Kidney (tissue), 14 donors: ENCODE data around the gene TLR3. TPM values are rescaled to one million over a fixed set of nuclear protein-coding genes. Genes with fewer than 3 reads are reported as not detected.

Experiments
- DNase-seq, 5 donors: peaks; one replicate each; pipeline ENCODE4 v3.0.0-alpha.2; 2013 to 2020
- FAIRE-seq: peaks from 2 replicates; lab custom pipeline; 2012; peaks lifted over from hg19 to GRCh38; lab: Jason Lieb, UNC
- H3K27ac ChIP-seq, 2 donors: one replicate each; pipeline ENCODE4 v1.7.0; 2013; ENCODE audit warnings: low read depth in 2 of 2, low read length in 2 of 2, inconsistent platforms in 1 of 2
- H3K27me3 ChIP-seq: one replicate; pipeline ENCODE4 v1.7.1; 2013; ENCODE audit warnings: low read length, inconsistent platforms; ENCODE audit not compliant: control insufficient read depth, insufficient read depth
- H3K36me3 ChIP-seq, 3 donors: one replicate each; pipeline versions ENCODE4 v1.7.0 to v1.7.1; 2013; ENCODE audit warnings: low read length in 3 of 3, control low read depth in 1 of 3, inconsistent platforms in 1 of 3; ENCODE audit not compliant: insufficient read depth in 3 of 3, control insufficient read depth in 2 of 3
- H3K4me1 ChIP-seq, 3 donors: one replicate each; pipeline versions ENCODE4 v1.7.0 to v1.7.1; 2013; ENCODE audit warnings: low read length in 3 of 3, inconsistent platforms in 1 of 3, low read depth in 1 of 3; ENCODE audit not compliant: control insufficient read depth in 2 of 3, insufficient read depth in 2 of 3
- H3K4me3 ChIP-seq, 3 donors: one replicate each; pipeline versions ENCODE4 v1.7.0 to v1.8.1; 2013; ENCODE audit warnings: low read length in 3 of 3, control low read depth in 1 of 3, inconsistent platforms in 1 of 3
- H3K9ac ChIP-seq, 3 donors: one replicate each; pipeline versions ENCODE4 v1.7.0 to v1.7.1; 2013; ENCODE audit warnings: low read length in 3 of 3, control low read depth in 1 of 3, inconsistent platforms in 1 of 3
- H3K9me3 ChIP-seq, 3 donors: one replicate each; pipeline versions ENCODE4 v1.7.0 to v1.7.1; 2013; ENCODE audit warnings: low read length in 3 of 3, control low read depth in 1 of 3, inconsistent platforms in 1 of 3; ENCODE audit not compliant: control insufficient read depth in 2 of 3, insufficient read depth in 1 of 3
- intact Hi-C: fragments of 100-400 bp; cut with DNase I; formaldehyde crosslinking; loops from one replicate; pipeline ENCODE4 v1.11.1; 2022
- polyA plus RNA-seq: library from polyadenylated mRNA; stranded (reverse); fragments of 350-450 nt; fragmentation: Illumina TruSeq; extraction: RNeasy Lipid Tissue Mini Kit (QIAGEN cat#74804); gene quantifications from one replicate; pipeline ENCODE4 v1.2.3, GENCODE V29; 2014; ENCODE audit warnings: low read depth, low replicate concordance; ENCODE audit not compliant: insufficient read depth
- total RNA-seq: library from RNA; stranded (reverse); fragmentation: NEBNext Ultra II Directional; extraction: Animal tissue kit (Norgen Biotek cat#: 25700); gene quantifications from one replicate; pipeline ENCODE4 v1.2.1, GENCODE V29; 2021
- TF ChIP-seq, protein P1 (sequence below): IDR thresholded peaks from 3 replicates; pipeline ENCODE4 v1.5.1; 2012; ENCODE audit warnings: mild to moderate bottlenecking, moderate library complexity, borderline replicate concordance; ENCODE audit not compliant: insufficient read depth; ENCODE audit errors: extremely low read depth
- donor health status: control.
- donor health status: control.
- donor health status: control.
- donor health status: control.
- donor health status: control.
- donor health status: DM: yes; HTN: yes; CAD: no.
- donor health status: Normal renal cell carcinoma (clear cell type).

The TLR3 gene
- total and polyA plus RNA-seq, 2 donors from 2014 or later: 5.1 to 22.7 TPM

DNA sequence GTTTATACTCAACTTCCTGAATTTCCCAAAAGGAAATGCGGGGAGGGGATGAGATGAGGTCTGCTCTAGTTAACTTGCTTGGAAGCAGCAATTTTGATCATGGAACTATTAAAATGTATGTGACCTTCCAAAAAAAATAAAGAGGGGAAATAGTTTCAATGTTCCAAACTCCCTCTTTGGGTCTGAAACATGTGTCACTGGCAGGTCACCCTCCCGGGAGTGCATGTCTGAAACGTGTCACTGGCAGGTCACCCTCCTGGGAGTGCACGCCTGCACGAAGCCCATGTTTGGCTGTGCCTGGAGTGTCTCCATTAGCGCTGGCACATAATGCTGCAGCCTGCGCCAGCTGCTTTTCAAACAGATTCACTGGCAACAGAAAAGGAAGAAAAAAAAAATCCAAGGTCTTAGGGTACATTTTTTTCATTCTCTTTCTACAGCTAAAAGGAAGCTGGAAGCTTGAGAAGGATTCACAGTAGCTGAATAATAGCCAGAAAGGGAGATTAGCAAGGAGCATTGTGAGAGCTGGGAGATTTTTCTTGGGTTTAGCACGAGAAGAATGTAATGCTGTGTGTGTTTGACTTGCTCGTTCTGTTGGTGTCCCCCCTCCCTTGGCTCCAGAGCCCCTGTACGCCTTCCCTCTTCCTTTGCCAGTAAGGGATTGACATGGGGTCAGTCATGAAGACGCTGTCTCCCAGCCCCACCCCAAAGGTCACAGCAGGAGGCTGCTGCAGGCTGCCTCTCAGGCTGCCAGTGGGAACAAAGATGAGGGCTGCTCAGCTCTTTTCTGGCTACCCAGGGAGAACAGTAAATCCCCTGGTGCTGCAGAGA is 39.2 kb upstream of the TLR3 start:
- peak; percentile 13 for FAIRE-seq
- intact Hi-C loops: no loop called here
- peaks cover 0 to 21% (median 6%) of the 10 kb centered on the region in 3 donors for H3K4me1 ChIP-seq
- H3K9ac ChIP-seq: peak overlapping the region in 1 of 3 donors; percentile 3
- no peak overlapping the region for H3K4me3 ChIP-seq
- H3K9me3 ChIP-seq: peaks cover 0 to 5% (median under 1%) of the 10 kb centered on the region in 3 donors
- H3K36me3 ChIP-seq: no peaks in the 10 kb centered on the region
- TF ChIP-seq, protein P1, sequence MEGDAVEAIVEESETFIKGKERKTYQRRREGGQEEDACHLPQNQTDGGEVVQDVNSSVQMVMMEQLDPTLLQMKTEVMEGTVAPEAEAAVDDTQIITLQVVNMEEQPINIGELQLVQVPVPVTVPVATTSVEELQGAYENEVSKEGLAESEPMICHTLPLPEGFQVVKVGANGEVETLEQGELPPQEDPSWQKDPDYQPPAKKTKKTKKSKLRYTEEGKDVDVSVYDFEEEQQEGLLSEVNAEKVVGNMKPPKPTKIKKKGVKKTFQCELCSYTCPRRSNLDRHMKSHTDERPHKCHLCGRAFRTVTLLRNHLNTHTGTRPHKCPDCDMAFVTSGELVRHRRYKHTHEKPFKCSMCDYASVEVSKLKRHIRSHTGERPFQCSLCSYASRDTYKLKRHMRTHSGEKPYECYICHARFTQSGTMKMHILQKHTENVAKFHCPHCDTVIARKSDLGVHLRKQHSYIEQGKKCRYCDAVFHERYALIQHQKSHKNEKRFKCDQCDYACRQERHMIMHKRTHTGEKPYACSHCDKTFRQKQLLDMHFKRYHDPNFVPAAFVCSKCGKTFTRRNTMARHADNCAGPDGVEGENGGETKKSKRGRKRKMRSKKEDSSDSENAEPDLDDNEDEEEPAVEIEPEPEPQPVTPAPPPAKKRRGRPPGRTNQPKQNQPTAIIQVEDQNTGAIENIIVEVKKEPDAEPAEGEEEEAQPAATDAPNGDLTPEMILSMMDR: no peak
- H3K27me3 ChIP-seq: no peaks in the 10 kb centered on the region
- DNase-seq: peak; percentile 69 to 95 (median 78)
- peak overlapping the region; percentile 54 to 69 for H3K27ac ChIP-seq

DNA sequence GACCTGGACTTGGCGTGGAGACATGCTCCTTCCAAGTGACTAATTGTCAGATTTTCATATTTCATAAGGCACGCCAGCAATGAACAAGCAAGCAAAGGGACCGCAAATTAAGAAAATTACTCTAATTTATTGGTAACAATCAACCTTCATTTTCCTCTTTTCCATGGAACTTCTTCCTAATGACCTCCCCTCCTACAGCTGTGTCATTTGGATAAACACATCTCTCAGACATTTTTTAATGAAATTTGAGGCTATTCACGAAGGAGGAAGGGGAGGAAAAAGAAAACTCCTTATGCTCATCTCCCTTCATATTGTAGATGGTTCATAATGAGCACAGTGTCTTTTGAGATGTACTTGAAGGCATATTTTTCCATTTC is 38.6 kb upstream of the TLR3 start:
- peaks cover 0 to 21% (median 6%) of the 10 kb centered on the region in 3 donors for H3K4me1 ChIP-seq
- intact Hi-C loops: no loop called here
- H3K9me3 ChIP-seq: peaks cover 0 to 5% (median 3%) of the 10 kb centered on the region in 3 donors
- FAIRE-seq (no peak), DNase-seq (peak in 1 of 5 donors; percentile 17)
- no peaks in the 10 kb centered on the region for H3K36me3 ChIP-seq
- H3K27me3 ChIP-seq: no peaks in the 10 kb centered on the region
- no peak overlapping the region for H3K4me3 ChIP-seq
- H3K9ac ChIP-seq: peak overlapping the region in 1 of 3 donors; percentile 3
- peak overlapping the region in 1 of 2 donors; percentile 69 for H3K27ac ChIP-seq
- TF ChIP-seq, protein P1: no peak

DNA sequence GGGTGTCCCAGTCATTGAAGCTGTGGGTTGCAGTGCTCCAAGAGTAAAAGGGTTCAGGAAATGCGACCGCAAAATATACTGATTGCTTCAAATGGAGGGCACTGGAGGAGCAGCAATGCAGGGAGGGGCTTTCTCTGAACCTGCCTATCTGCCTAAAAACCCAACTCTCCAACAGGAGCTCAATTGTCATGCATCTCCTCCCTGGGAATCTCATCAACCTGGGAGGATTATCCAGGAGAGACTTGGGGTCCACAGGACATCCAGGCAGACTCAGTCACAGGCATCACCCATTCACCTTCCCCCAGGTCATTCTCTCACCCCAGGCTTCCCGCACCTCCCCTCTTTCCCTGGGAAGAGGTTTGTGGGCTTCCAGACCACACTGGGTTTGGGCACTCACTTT is 38.2 kb upstream of the TLR3 start:
- no peak overlapping the region for H3K9ac ChIP-seq

More for the DNA sequence above, 38.2 kb upstream of the TLR3 start:
- H3K4me3 ChIP-seq: no peak overlapping the region
- no peaks in the 10 kb centered on the region for H3K27me3 ChIP-seq
- peaks cover 0 to 5% (median 3%) of the 10 kb centered on the region in 3 donors for H3K9me3 ChIP-seq
- intact Hi-C loops: no loop called here
- FAIRE-seq (no peak), DNase-seq (no peak)
- peaks cover 0 to 21% (median 6%) of the 10 kb centered on the region in 3 donors for H3K4me1 ChIP-seq
- no peaks in the 10 kb centered on the region for H3K36me3 ChIP-seq
- TF ChIP-seq, protein P1: no peak
- no peak overlapping the region for H3K27ac ChIP-seq
